ENCODE data around the gene CCDC171. TPM values are rescaled to one million over a fixed set of nuclear protein-coding genes. Genes with fewer than 3 reads are reported as not detected.

Gene CCDC171
- total RNA-seq, 4 donors from 2014 or later, result 1.1 to 5.1 (median 3.6) TPM

- in situ Hi-C loops (cut with MboI; ENCODE audit: low pct_ligation_motif_present in 1 of 4, low pct_unique_long_range_greater_than_20kb in 1 of 4, low sequenced_read_pairs in 3 of 4), result loop anchor here in 1 of 4 donors (25.0 kb wide), 1 partner anchor 1619 kb away; no protein-coding TSS in a partner anchor
- intact Hi-C loops (cut with DNase I; ENCODE audit: low total_unique reads), result no loop called here
- Histone ChIP-seq H3K4me3 (no peak overlapping the region), H3K36me3 (no peaks in the 10 kb centered on the region), H3K27ac (no peak overlapping the region), H3K9me3 (no peaks in the 10 kb centered on the region), H3K27me3 (no peaks in the 10 kb centered on the region), H3K4me1 (no peaks in the 10 kb centered on the region)
- TF ChIP-seq POLR2A (IDR thresholded peaks at IDR 0.05) (no peak), CTCF (IDR thresholded peaks at IDR 0.05) (no peak)
- no peak for DNase-seq
These were observed 290.5 kb downstream of the CCDC171 start for GRCh38 chr9:15843316-15843715.

- intact Hi-C loops (cut with DNase I; ENCODE audit: low total_unique reads), result no loop called here
- 96 to 97% methylated on average over 2 of the region's 2 CpGs for WGBS, 2 donors (ENCODE audit: low coverage in 1 of 2)
- Histone ChIP-seq H3K9me3 (no peaks in the 10 kb centered on the region), H3K27ac (no peak overlapping the region), H3K36me3 (no peaks in the 10 kb centered on the region), H3K4me1 (no peaks in the 10 kb centered on the region), H3K4me3 (no peak overlapping the region), H3K27me3 (no peaks in the 10 kb centered on the region)
- no peak for DNase-seq
- TF ChIP-seq POLR2A (IDR thresholded peaks at IDR 0.05) (no peak), CTCF (IDR thresholded peaks at IDR 0.05) (no peak)
- in situ Hi-C loops (cut with MboI; ENCODE audit: low pct_ligation_motif_present in 1 of 4, low pct_unique_long_range_greater_than_20kb in 1 of 4, low sequenced_read_pairs in 3 of 4), result loop anchor here in 1 of 4 donors (25.0 kb wide), 1 partner anchor 1618 kb away; no protein-coding TSS in a partner anchor
These were observed 291.1 kb downstream of the CCDC171 start for GRCh38 chr9:15843931-15844330.

DNA sequence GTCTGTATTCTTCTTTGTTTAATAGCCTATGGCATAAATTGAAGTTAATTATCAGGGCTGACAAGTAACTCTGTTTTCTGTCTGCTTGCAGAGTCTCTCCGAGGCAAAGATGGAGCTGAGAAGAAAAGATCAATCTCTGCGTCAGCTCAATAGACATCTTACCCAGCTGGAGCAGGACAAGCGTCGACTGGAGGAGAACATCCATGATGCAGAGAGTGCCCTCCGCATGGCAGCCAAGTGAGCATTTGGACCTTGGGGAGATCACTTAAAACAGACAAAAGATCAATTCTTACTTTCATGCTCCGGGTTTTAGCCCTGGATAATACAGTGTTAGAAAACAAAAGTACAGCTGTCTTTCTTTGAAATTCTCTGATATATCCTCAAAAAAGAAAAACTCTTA is 293.8 kb downstream of the CCDC171 start:
- DNase-seq, result no peak
- 88 to 89% methylated on average over 6 of the region's 6 CpGs for WGBS, 2 donors (ENCODE audit: low coverage in 1 of 2)
- no peak overlapping the region for H3K27ac ChIP-seq
- intact Hi-C loops (cut with DNase I; ENCODE audit: low total_unique reads), result no loop called here
- H3K4me3 ChIP-seq, result no peak overlapping the region
- TF ChIP-seq POLR2AphosphoS5 (IDR thresholded peaks at IDR 0.05) (no peak), POLR2A (IDR thresholded peaks at IDR 0.05) (no peak), CTCF (IDR thresholded peaks at IDR 0.05) (no peak), EP300 (IDR thresholded peaks at IDR 0.05; ENCODE audit: low read depth) (no peak)
- no peaks in the 10 kb centered on the region for H3K4me1 ChIP-seq
- H3K27me3 ChIP-seq, result no peaks in the 10 kb centered on the region
- H3K9me3 ChIP-seq, result no peaks in the 10 kb centered on the region
- no peaks in the 10 kb centered on the region for H3K36me3 ChIP-seq
- in situ Hi-C loops (cut with MboI; ENCODE audit: low pct_ligation_motif_present in 1 of 4, low pct_unique_long_range_greater_than_20kb in 1 of 4, low sequenced_read_pairs in 3 of 4), result loop anchor here in 1 of 4 donors (25.0 kb wide), 1 partner anchor 1616 kb away; no protein-coding TSS in a partner anchor

- Histone ChIP-seq H3K27me3 (no peaks in the 10 kb centered on the region), H3K27ac (no peak overlapping the region), H3K4me3 (no peak overlapping the region), H3K4me1 (no peaks in the 10 kb centered on the region), H3K9me3 (no peaks in the 10 kb centered on the region), H3K36me3 (no peaks in the 10 kb centered on the region)
- WGBS, 2 donors (ENCODE audit: low coverage in 1 of 2), result 93 to 94% methylated on average over 1 of the region's 1 CpG
- DNase-seq, result no peak
- TF ChIP-seq POLR2A (IDR thresholded peaks at IDR 0.05) (no peak), POLR2AphosphoS5 (IDR thresholded peaks at IDR 0.05) (no peak), EP300 (IDR thresholded peaks at IDR 0.05; ENCODE audit: low read depth) (no peak), CTCF (IDR thresholded peaks at IDR 0.05) (no peak)
- intact Hi-C loops (cut with DNase I; ENCODE audit: low total_unique reads) (no loop called here), in situ Hi-C loops (cut with MboI; ENCODE audit: low pct_ligation_motif_present in 1 of 4, low pct_unique_long_range_greater_than_20kb in 1 of 4, low sequenced_read_pairs in 3 of 4) (loop anchor here in 2 of 4 donors (25.0 kb wide), 2 partner anchors 287 to 1612 kb away; no protein-coding TSS in a partner anchor)
These were observed 297.0 kb downstream of the CCDC171 start for GRCh38 chr9:15849871-15850270.
